ENCODE data around the gene NPLOC4.

Gene NPLOC4

DNA sequence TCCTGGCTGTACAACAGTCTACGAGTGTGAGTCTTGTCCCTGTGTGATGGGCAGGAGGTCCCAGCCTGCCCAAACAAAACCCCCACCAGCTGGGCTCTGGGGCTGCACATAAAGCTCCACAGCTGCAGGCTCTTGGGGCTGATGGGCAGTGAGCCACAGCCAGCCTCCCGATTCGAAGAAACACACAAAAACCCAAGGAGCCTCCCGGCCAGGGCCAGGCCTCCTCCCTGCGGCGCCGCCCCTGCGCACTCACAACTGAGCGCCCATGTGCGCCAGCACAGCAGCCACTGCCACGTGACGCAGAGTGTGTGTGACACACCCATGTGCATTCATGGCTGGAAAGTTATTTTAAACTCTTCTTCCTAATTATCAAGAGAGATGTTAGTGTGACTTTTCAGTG, 54.2 kb downstream of the NPLOC4 start:
- DNase-seq: no peak

DNA sequence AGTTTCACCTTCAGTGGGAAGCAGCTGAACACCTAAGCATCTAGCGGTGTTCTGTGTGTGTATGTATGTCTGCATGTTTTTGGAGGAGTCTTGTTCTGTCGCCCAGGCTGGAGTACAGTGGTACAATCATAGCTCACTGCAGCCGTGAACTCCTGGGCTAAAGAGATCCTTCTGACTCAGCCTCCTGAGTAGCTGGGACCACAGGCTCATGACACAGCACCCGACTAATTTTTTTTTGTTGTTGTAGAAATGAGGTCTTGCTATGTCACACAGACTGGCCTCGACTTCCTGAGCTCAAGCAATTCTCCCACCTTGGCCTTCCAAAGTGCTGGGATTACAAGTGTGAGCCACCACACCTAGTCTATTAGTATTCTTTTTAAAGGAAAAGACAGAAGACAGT, 54.6 kb downstream of the NPLOC4 start:
- no peak for DNase-seq

DNA sequence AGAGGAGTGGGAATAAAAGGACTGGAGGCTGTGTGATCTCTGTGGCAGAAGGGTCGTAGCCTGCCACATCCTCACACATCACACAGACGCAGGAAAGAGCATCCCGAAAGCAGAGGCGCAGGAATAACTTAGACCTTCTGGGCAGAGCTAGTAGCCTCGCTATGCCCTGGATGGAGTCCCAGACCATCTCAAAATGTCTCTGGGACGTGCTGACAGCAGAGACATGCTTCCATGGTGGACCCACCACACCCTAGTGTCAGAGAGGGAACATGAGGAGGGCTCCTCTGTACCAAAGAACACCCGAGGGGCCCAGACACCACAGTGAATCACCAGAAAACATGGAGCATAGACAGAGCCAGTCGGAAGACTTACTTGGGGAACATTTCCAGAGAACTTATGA, 55.2 kb downstream of the NPLOC4 start:
- no peak for DNase-seq

DNA sequence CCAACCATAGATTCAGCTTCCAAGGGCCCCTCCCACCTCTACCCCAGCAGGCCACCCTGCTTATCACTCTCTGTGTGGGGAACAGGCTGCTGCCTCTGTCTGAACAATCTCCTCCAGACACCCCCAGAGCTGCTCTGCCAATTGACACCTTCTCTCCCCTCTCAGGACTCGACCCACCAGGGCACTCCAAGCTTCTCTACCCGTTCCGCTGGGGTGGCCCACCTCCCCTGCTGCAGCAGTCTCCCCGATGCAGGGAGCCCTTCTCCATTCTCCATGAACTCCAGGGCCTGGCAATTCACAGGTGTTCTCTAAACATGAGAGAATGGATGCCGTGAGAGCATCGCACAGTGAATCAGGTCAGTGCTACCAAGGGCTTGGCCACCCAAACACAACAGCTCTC, 56.4 kb downstream of the NPLOC4 start:
- no peak for DNase-seq

DNA sequence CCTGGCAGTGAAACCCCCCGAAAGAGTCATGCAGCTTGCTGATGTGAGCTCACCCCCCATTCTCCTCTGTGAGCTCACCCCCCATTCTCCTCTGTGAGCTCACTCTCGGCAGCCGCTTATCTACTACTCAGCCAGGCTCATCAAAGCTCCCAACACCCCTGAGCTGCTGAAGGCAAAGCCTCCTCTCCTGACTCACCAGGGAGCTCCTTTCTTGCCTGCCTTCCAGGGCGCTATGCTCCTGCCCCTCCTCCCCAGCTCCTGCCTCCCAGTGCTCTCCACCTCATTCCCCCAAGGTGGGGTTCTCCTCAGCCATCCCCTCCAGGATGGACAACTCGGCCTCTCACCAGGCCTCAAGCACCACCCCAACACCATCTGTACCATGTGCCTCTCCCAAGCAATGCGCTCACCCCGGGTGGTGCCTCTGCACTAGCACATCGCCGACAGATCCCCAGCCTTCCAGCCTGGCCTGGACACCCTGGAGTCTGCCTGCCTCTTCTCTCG, 57.0 kb downstream of the NPLOC4 start:
- no peak for DNase-seq

DNA sequence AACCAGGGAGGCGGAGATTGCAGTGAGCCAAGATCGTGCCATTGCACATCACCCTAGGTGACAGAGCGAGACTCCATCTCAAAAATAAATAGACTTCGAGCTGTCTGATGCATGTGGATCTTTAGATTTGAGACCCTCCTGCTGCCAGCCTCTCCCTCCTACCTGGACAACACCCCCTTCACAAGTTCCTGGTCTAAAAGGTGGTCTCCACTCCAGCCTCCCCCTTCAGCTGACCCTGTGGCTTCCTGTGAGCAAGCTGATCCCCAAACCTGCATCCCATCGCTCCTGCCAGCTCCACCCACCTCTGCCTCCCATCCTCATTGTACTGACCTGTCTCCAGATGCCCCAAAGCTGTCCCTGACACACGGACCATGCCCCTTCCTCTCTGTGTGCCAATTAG, 57.6 kb downstream of the NPLOC4 start:
- no peak for DNase-seq

DNA sequence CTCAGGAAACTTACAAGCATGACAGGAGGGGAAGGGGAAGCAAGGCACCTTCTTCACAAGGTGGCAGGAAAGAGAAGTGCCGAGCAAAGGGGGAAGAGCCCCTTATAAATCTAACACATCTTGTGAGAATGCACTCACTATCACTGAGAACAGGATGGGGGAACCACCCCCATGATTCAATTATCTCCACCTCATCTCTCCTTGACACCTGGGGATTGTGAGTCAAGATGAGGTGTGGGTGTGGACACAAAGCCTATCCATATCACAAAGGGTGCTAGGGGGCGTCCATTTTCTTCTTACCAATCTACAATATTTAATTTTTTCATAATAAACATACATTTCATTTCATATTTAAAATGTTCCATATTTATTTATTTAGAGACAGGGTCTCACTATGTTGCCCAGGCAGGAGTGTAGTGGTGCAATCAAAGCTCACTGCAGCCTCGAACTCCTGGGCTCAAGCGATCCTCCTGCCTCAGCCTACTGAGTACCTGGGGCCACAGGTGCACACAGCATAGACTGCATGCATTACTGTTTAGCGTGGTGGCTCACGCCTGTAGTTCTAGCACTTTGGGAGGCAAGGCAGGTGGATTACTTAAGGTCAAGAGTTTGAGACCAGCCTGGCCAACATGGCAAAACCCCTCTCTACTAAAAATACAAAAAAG, 58.2 kb downstream of the NPLOC4 start:
- DNase-seq: no peak

DNA sequence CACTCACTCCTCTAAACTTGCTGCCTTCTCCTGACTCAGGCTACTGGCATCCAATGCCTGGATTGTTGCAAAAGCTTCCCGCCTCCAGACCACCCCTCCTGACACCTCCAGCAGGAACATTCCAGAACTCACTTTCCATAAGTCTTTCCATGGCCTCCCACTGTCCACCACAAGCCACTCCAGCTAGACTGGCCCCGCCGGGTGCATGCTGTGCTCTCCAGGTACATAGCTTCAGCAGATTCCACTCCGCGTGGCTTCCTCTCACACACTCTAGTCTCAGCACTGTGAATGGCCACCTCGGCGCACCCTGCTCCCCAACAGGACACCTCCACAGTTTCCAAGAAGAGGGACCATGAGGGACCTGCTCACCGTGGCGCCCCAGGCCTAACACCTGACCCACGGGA, 58.9 kb downstream of the NPLOC4 start:
- no peak for DNase-seq

DNA sequence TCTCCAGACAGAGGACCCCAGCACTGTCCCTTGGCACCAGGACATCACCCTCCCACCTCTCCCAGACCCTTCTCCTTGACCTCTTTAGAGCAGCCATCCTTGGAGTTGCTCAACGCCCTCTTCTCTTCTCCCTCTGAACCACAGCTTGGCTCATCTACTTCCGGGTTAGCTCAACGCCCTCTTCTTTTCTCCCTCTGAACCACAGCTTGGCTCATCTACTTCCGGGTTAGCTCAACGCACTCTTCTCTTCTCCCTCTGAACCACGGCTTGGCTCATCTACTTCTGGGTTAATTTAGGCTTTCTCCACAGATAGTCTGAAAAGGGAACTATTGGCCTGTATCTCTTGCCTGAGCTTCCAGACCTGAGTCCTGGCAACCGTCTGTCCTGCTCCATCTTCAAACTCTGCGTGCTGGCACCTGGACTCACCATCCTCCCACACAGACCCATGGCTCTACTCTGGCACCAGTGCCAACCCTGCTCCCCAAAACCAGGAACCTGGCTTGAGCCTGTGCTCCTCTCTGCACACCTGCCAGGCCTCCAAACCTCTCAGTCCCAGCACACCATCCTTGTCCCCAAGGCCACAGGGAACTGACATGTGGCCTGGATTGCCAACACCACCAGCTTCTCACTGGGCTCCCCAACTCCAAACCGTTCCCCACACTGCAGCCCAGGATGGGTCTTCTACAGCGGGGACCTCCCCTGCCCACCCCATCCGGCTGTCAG, 59.5 kb downstream of the NPLOC4 start:
- DNase-seq: peak; percentile 78

DNA sequence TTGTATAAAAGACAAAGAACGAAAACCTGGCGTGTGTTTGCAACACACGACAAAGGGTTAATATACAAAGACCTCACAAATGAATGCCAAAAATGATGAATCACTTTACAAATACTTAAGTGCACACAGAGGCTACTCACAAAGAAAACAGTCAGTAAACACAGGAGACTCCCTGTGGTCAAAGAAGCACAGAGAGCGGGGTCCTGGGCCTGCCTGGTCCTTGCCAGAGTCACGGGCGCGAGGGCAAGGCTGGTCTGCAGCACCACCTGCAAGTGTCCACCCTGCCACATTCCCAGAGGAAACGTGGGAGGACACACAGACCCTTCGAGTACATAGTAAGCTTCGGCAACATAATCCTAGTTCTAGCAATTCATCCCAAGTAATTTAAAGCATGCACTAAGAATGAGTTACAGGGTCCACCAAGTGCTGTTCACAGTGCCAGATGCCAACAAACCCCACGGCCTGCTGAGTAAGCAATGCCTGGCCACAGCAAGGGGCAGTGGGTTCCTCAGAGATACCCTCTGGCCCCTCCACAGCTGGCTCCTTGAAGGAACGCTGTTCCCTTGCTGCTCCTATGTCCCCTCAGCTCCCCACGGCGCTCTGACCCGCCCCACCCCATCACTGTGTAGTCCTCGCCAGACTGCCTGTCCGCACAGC, 60.2 kb downstream of the NPLOC4 start:
- DNase-seq: no peak

DNA sequence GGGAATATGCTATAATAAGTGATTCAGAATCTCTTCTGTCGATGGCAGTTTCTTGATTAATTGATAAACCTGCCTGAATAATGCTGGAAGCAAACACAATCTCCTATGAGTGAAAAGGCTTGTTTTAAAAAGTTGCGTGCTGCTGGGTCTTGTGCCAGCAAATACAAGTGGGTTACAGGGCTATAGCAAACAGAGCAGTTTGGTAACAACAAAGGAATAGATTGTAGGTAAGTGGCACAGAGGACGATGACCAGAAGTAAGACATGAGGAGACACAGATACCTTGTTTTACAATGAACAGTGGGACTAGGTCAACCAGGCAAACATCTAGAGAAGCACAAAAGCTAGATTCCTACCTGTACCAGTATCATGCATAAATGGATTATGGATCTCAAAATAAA, 61.1 kb downstream of the NPLOC4 start:
- no peak for DNase-seq

DNA sequence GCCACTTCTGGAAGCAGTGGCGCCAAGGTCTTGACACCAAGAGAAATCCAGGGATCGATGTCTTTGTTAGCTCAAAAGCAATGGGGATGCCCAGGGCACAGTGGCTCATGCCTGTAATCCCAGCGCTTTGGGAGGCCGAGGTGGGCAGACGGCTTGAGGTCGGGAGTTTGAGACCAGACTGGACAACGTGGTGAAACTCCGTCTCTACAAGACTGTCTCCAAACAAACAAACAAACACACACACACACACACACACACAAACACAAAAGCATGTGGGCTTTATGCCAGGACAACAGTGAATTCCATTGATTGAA, 62.3 kb downstream of the NPLOC4 start:
- no peak for DNase-seq

DNA sequence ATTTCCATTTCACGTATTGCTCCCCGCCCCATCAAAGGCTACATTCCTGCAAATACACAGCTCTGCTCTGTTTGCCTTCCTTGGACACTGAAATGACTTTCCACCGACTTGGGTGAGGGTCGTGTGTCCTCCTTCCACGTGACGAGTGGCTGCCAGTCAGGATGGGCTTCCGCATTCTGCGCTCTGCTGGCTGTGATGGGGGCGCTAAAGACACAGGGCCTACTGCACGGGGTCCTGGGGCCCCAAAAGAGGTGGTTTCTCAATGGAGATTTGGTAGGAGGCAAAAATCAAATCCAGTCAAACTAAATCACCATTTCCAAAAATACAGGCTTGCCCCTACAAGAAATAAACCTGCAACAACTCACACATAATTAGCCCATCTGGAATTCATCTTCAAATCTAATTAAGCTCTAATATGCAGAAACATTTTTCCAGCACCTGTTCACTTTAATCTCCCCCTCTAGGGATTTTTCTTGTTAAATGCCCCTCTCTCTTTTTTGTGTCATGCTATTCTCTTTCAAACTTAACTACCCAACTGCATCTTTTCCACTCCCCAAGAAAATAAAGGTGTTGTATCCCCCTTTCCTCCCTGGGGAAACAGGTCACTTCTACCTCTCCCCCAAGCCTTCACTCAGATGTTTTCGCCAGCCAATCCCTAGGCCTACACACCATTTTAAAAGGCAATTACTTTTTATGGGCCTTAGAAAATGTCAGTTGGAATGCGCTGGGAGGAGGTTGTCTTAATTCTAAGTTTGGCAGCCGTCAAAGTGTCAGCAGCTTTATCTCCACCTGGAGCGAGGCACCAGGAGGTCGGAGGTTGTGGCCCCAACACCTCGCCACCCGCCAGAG, 62.9 kb downstream of the NPLOC4 start:
- DNase-seq: no peak

DNA sequence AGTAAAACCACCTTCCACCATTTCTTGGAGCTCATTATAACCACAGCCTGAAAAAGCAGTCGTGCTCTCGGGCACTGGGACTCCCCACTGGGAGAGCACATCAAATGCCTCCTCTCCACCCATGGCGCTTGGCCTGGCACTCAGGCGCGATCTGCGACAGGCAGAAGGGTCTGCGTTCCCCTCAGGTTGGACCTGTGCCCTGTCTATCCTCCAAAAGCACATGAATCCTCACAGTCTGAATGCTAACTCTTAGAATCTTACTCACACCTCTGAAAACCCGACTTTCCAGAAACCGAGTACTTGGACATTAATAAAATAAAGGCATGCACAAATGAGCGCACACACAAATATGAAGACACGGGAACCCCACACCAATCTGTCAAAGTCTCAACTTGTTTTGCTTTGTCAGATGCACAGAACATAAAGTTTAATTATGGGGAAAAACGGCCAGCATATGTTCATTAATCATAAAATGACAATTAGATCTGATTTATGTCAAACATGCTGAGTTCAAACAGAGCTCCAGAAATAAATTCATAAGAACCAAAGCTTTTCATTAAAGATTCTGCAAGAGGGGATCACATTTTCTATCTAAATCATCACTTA, 64.2 kb downstream of the NPLOC4 start:
- no peak for DNase-seq

DNA sequence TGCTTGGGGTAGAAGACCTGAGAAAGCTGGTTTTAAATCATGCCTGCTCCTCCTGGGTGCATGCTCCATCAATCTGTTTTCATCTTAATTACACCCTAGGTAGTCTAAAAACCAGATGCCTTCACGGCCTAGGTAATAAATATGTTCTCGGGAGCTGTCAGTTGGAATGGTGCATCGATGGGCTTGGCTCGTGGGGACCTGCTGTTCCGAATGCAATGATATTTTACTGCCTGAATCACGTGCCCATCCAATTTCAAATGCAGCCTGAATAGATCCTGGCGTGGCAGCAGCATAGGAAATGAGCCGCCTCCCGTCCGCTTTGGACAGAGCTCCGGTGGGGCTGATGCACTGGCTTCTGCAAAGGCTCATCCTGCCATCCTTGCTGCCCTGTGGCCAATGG, 65.9 kb downstream of the NPLOC4 start:
- DNase-seq: no peak

DNA sequence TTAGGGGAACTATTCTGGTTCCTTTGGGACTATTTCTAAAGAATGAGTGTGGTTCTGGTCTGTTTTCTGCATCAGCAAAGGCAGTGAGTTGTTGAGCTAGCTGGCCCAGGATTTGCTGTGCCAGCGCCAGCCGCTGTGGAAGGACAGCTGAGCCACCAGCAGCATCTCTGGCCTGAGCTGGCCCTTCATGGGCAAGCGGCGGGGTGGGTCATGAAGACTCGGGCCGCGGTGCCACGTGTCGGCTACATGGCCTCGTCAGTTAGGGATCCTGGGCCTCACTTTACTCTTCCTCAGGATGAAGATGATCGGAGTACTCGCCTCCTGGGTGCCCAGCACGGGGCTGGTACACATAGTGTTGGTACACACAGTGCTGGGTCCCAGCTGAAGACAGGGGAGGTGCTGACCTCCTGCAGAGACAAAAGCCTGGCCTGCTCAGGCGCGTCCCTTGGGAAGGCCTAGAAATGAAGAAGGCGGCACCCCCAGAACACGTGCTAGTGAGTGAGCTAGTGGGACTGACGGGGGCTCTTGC, 66.9 kb downstream of the NPLOC4 start:
- no peak for DNase-seq

DNA sequence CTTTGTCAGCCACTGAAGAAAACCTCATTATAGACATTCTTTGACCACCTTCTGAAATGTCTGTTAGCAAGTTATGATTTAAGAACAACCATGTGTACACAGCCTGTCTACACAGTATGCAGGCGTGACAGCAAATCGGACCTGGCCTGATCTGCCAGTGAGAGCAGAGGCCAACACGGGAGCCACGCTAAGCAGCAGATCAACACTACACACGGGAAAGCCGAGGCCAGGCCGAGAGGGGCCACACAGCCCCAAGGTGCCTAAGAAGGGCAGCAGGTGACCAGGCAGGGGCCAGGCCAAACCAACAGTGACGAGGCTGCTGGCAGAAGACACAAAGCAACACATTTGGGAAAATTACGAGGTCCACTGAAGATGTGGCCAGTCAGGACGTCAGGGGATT, 68.5 kb downstream of the NPLOC4 start:
- no peak for DNase-seq

DNA sequence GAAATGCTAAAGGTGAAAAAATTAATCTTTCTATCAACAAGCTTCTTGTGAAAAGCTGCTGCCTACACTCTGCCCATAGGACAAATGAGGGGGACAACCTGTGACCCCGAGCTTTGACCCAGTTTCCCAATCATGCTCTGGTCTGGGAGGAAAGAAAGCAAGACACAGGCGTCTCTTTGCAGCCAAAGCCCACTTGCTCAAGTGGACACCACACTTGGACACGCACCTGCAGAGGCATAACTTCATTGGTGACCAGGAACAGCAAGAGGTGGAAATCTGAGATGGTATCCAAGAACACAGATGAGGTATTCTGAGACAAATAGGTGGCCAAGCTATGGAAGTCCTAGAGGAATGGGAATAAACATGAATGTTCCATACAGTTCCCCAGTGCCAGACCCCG, 69.7 kb downstream of the NPLOC4 start:
- no peak for DNase-seq

DNA sequence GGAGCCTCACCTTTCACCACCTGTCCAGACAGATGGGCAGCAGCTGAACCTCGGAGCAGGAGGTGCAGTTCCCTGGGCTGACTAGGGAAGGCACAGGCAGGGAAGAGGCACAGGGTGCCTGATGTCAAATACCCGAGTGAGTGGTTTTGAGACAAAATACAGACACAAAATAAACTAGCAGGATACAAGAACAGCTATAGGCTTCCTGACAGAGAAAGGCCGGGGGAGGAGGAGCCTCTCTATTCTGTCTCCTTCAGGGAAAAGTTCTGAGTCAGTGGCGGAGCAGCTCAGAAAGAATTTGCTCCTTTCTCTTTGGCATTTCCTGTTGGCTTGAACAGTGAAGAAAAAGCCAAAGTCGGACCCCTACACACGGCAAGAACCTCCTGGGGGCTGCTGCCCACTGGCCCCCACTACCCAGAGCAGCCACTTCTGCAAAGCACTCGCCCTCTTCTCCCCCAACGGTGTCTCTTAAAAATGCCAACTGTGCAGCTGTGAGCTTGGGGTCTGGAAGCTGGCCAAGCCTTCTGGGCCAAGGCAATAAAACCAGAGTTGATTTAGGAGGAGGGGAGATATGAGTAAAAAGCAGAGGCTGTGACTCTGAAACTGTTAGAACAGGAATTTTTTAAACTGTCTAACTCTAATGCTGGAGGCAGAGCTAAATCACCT, 70.3 kb downstream of the NPLOC4 start:
- DNase-seq: no peak

DNA sequence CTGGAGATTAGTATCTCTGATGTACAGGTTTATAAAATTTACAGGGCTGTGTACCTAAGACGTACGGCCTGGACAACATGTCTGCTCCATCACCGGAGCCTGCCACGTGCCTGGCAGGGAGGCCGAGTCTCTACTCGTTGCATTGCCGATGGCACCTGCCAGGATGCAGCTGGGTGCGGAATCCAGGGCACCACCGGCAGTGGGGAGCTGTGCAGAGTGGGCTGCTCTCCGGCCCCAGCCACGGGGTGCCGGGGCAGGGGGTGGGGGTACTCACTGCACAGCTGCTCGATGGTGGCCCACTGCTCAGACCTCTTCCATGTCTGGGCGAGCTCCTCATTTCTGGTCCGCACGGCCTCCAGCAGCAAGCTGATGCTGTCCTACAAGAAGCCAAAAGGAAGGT, 71.7 kb downstream of the NPLOC4 start:
- DNase-seq: no peak

DNA sequence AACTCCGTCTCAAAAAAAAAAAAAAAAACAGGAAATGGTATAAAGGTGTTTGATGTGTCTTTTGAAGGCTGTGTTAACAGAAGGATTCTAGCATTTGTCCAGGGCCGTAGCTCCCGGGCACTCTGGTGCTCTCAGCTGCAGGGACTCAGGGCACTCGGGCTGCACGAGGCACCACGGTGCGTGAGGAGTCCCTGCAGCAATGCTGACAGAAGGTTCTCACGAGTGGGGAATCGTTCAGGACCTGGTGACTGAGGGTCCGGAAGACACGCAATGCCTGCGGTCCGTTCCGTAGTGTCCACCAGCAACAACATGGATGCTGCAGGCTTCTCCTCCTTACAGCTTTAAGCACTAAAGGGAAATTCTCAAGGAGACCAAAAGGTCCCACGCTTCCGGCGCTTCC, 72.1 kb downstream of the NPLOC4 start:
- DNase-seq: no peak
